ENCODE data around the gene DIABLO. TPM values are rescaled to one million over a fixed set of nuclear protein-coding genes. Genes with fewer than 3 reads are reported as not detected.

DIABLO gene
- polyA plus RNA-seq, 1 of the 3 experiments (the other 2 are of a cell fraction): 78.9 TPM

DNA sequence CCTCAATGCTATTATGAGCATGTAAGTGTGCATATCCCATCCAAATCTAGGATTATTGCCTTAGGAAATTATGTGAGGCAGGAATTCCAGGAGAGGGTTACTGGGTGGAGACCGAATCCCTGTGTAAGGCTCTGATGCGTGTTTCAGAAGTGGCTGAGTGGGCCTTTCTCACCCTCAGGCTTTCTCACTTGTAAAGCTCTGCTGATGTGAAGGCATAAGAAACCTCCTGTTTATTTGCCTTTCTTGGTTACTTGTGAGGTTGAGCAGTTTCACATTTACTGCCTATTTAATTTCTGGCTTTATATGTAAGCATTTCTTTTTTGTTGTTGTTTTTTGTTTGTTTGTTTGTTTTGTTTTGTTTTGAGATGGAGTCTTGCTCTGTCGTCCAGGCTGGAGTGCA is 62.9 kb downstream of the DIABLO start:
- POLR2A ChIA-PET: no interaction called here

More for the DNA sequence above, 62.9 kb downstream of the DIABLO start:
- Histone ChIP-seq H3K9me3 (no peaks in the 10 kb centered on the region), H3K36me3 (replicated peaks in 1 of 2; ENCODE audit: control insufficient read depth in 1 of 2, insufficient read depth in 2 of 2, low read length in 1 of 2) (no peaks in the 10 kb centered on the region), H3K4me3 (ENCODE audit: low read depth in 2 of 2, low read length in 1 of 2) (no peak overlapping the region), H3K79me2 (ENCODE audit: insufficient read depth) (no peaks in the 10 kb centered on the region), H3K27me3 (ENCODE audit: insufficient read depth) (no peaks in the 10 kb centered on the region), H4K20me1 (ENCODE audit: insufficient read depth) (no peaks in the 10 kb centered on the region), H3F3A (replicated peaks; ENCODE audit: insufficient read depth) (no peaks in the 10 kb centered on the region), H3K9me2 (no peaks in the 10 kb centered on the region), H3K4me1 (ENCODE audit: control insufficient read depth in 1 of 2, insufficient read depth in 2 of 2, low read depth in 1 of 2, low read length in 1 of 2) (no peaks in the 10 kb centered on the region; a peak in 1 of 4 replicates), H2AFZ (ENCODE audit: low read depth) (no peak overlapping the region), H3K9ac (no peak overlapping the region), H3K4me2 (no peak overlapping the region), H3K27ac (ENCODE audit: low read depth in 2 of 2, low read length in 1 of 2) (no peak overlapping the region)
- 74% methylated on average over 3 of the region's 3 CpGs for WGBS (ENCODE audit: low lambda C conversion rate)
- no peak for DNase-seq
- CTCF ChIA-PET: interaction anchor here (0.6 to 1.0 kb wide), 2 partner anchors 28 to 495 kb away, joined by 3 read pairs; no protein-coding TSS in a partner anchor
- no peak for TF ChIP-seq REST (IDR thresholded peaks at IDR 0.05; ENCODE audit: low read depth, low read length)
- TF ChIP-seq USF2 (IDR thresholded peaks at IDR 0.05; ENCODE audit: borderline replicate concordance, low read depth, low read length): no peak
- TF ChIP-seq, protein P1, sequence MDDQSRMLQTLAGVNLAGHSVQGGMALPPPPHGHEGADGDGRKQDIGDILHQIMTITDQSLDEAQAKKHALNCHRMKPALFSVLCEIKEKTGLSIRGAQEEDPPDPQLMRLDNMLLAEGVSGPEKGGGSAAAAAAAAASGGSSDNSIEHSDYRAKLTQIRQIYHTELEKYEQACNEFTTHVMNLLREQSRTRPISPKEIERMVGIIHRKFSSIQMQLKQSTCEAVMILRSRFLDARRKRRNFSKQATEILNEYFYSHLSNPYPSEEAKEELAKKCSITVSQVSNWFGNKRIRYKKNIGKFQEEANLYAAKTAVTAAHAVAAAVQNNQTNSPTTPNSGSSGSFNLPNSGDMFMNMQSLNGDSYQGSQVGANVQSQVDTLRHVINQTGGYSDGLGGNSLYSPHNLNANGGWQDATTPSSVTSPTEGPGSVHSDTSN (IDR thresholded peaks at IDR 0.05): no peak
- TF ChIP-seq, protein P2, sequence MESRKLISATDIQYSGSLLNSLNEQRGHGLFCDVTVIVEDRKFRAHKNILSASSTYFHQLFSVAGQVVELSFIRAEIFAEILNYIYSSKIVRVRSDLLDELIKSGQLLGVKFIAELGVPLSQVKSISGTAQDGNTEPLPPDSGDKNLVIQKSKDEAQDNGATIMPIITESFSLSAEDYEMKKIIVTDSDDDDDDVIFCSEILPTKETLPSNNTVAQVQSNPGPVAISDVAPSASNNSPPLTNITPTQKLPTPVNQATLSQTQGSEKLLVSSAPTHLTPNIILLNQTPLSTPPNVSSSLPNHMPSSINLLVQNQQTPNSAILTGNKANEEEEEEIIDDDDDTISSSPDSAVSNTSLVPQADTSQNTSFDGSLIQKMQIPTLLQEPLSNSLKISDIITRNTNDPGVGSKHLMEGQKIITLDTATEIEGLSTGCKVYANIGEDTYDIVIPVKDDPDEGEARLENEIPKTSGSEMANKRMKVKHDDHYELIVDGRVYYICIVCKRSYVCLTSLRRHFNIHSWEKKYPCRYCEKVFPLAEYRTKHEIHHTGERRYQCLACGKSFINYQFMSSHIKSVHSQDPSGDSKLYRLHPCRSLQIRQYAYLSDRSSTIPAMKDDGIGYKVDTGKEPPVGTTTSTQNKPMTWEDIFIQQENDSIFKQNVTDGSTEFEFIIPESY (IDR thresholded peaks at IDR 0.05; ENCODE audit: borderline replicate concordance, low read depth): no peak
- no peak for TF ChIP-seq GABPA (IDR thresholded peaks at IDR 0.05; ENCODE audit: low read depth)
- TF ChIP-seq JUND (IDR thresholded peaks at IDR 0.05): no peak
- TF ChIP-seq RCOR1 (IDR thresholded peaks at IDR 0.05; ENCODE audit: low read length): no peak
- TF ChIP-seq NRF1 (IDR thresholded peaks at IDR 0.05; ENCODE audit: low read depth, low read length): no peak
- TF ChIP-seq TEAD4 (IDR thresholded peaks at IDR 0.05; ENCODE audit: borderline replicate concordance, insufficient read depth): no peak
- no peak for TF ChIP-seq EP300 (IDR thresholded peaks at IDR 0.05; ENCODE audit: borderline replicate concordance in 1 of 2, low read depth in 1 of 2, low read length in 1 of 2)
- no peak for TF ChIP-seq MXI1 (IDR thresholded peaks at IDR 0.05; ENCODE audit: low read depth, low read length)
